ENCODE results near the gene CES2.

- no peak for TF ChIP-seq CTCF (IDR thresholded peaks at IDR 0.05; ENCODE audit: low read length)
- no peak for TF ChIP-seq EZH2 (optimal IDR thresholded peaks at IDR 0.05; ENCODE audit: low read depth, low read length)
Observed at GRCh38 chr16:66923247-66923731, 12.0 kb upstream of the CES2 start.

Data from MM.1S (cell line).